Measurements from ENCODE around the gene ATP6V0E1. TPM values are rescaled to one million over a fixed set of nuclear protein-coding genes. Genes with fewer than 3 reads are reported as not detected.
"Not testable (repeated sequence)": the region's sequence is repeated elsewhere in the genome, so short reads cannot be mapped to it uniquely, and the experiment has no call there.

The ATP6V0E1 gene
- total RNA-seq, 1 experiment from 2014 or later, result 332 TPM

DNA sequence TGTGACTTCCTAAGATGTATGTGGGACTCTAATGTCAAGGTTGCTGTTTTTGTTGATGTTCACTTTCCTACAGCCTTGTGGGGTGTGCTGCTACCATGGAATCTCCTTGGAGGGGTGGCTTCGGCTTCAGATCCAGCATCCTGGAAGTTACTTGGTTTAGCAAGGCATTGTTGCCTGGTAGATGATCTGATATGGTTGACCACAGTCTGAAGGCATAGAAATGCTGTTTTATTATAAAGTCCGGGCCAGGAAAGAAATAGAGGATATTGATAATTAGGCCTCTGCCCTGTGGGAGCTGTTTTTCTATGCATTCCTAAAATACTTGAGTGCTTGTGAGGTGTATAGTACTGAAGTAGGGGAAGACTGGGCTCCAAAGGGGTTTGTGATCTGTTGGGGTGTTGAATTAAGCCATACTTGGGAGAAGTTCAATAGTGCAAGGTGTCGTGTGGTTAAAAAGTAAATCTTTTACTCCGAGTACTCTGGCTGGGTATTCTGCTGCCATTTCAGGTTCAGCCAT is 45.3 kb downstream of the ATP6V0E1 start:
- BruUV-seq (replicated peaks), result no TSS peak
- H3K4me1 ChIP-seq (ENCODE audit: control insufficient read depth, insufficient read depth, low read length), result peaks cover 14% of the 10 kb centered on the region; the same call in 1 of the 2 replicates
- H3K9me3 ChIP-seq (ENCODE audit: control insufficient read depth, insufficient read depth, low read depth, low read length), result no peaks in the 10 kb centered on the region
- no peaks in the 10 kb centered on the region for H3K36me3 ChIP-seq (ENCODE audit: control insufficient read depth, insufficient read depth, low read length)
- DNase-seq (ENCODE audit: low read depth, low spot score), result no peak
- POLR2A ChIA-PET, result no interaction called here
- H3K27ac ChIP-seq (ENCODE audit: low read length), result no peak overlapping the region
- no peak for TF ChIP-seq SIN3A (IDR thresholded peaks at IDR 0.05; ENCODE audit: borderline replicate concordance, insufficient read depth, low read depth, low read length)
- TF ChIP-seq POLR2AphosphoS5 (IDR thresholded peaks at IDR 0.05; ENCODE audit: low read depth, low read length), result no peak
- no peak for TF ChIP-seq TCF7L2 (IDR thresholded peaks at IDR 0.05; ENCODE audit: low read depth, low read length)
- TF ChIP-seq, protein P1, sequence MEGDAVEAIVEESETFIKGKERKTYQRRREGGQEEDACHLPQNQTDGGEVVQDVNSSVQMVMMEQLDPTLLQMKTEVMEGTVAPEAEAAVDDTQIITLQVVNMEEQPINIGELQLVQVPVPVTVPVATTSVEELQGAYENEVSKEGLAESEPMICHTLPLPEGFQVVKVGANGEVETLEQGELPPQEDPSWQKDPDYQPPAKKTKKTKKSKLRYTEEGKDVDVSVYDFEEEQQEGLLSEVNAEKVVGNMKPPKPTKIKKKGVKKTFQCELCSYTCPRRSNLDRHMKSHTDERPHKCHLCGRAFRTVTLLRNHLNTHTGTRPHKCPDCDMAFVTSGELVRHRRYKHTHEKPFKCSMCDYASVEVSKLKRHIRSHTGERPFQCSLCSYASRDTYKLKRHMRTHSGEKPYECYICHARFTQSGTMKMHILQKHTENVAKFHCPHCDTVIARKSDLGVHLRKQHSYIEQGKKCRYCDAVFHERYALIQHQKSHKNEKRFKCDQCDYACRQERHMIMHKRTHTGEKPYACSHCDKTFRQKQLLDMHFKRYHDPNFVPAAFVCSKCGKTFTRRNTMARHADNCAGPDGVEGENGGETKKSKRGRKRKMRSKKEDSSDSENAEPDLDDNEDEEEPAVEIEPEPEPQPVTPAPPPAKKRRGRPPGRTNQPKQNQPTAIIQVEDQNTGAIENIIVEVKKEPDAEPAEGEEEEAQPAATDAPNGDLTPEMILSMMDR (IDR thresholded peaks at IDR 0.05), result no peak
- TF ChIP-seq, protein P2, sequence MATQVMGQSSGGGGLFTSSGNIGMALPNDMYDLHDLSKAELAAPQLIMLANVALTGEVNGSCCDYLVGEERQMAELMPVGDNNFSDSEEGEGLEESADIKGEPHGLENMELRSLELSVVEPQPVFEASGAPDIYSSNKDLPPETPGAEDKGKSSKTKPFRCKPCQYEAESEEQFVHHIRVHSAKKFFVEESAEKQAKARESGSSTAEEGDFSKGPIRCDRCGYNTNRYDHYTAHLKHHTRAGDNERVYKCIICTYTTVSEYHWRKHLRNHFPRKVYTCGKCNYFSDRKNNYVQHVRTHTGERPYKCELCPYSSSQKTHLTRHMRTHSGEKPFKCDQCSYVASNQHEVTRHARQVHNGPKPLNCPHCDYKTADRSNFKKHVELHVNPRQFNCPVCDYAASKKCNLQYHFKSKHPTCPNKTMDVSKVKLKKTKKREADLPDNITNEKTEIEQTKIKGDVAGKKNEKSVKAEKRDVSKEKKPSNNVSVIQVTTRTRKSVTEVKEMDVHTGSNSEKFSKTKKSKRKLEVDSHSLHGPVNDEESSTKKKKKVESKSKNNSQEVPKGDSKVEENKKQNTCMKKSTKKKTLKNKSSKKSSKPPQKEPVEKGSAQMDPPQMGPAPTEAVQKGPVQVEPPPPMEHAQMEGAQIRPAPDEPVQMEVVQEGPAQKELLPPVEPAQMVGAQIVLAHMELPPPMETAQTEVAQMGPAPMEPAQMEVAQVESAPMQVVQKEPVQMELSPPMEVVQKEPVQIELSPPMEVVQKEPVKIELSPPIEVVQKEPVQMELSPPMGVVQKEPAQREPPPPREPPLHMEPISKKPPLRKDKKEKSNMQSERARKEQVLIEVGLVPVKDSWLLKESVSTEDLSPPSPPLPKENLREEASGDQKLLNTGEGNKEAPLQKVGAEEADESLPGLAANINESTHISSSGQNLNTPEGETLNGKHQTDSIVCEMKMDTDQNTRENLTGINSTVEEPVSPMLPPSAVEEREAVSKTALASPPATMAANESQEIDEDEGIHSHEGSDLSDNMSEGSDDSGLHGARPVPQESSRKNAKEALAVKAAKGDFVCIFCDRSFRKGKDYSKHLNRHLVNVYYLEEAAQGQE (IDR thresholded peaks at IDR 0.05; ENCODE audit: insufficient read depth in 1 of 2, low read depth in 2 of 2, low read length in 1 of 2), result no peak
- no peak for ATAC-seq
- no peaks in the 10 kb centered on the region for H3K27me3 ChIP-seq (ENCODE audit: control insufficient read depth, insufficient read depth, low read length)
- intact Hi-C loops (cut with micrococcal nuclease; ENCODE audit: unreplicated experiment) (no loop called here), in situ Hi-C loops (cut with HindIII; ENCODE audit: low pct_unique_long_range_greater_than_20kb, low sequenced_read_pairs) (no loop called here)
- no peak overlapping the region for H3K4me3 ChIP-seq (ENCODE audit: low read depth in 2 of 2, low read length in 2 of 2)
- CTCF ChIA-PET, result interaction anchor here (0.7 kb wide), 1 partner anchor 138 kb away, joined by 4 read pairs; no protein-coding TSS in a partner anchor

DNA sequence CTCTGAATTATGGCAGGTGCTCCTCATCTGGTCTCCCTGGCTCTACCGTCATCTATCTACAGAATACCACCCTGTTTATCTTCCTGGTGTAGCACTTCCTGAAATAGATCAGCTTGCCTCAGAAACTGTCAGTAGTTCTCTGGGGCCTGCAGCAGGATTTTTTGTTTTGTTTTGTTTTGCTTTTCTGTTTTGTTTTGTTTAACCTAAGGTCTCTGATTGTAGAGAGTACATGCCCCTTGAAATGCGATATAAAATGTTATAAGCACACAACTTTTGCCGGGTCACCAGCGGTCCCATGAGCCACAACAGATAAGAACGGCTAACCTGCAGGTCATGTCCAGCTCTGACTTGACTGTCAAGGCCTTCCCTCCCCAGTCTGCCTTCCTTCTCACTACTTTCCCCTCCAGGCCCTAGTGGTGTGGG is 45.9 kb downstream of the ATP6V0E1 start:
- H3K27ac ChIP-seq (ENCODE audit: low read length), result no peak overlapping the region
- H3K9me3 ChIP-seq (ENCODE audit: control insufficient read depth, insufficient read depth, low read depth, low read length), result no peaks in the 10 kb centered on the region
- DNase-seq (ENCODE audit: low read depth, low spot score) (no peak), ATAC-seq (0 out of 2 replicates have a peak, but pooled peaks have one; percentile 32)
- intact Hi-C loops (cut with micrococcal nuclease; ENCODE audit: unreplicated experiment) (no loop called here), in situ Hi-C loops (cut with HindIII; ENCODE audit: low pct_unique_long_range_greater_than_20kb, low sequenced_read_pairs) (no loop called here)
- TF ChIP-seq SIN3A (IDR thresholded peaks at IDR 0.05; ENCODE audit: borderline replicate concordance, insufficient read depth, low read depth, low read length) (no peak), TCF7L2 (IDR thresholded peaks at IDR 0.05; ENCODE audit: low read depth, low read length) (no peak), POLR2AphosphoS5 (IDR thresholded peaks at IDR 0.05; ENCODE audit: low read depth, low read length) (no peak)
- TF ChIP-seq, protein P1 (IDR thresholded peaks at IDR 0.05), result no peak
- TF ChIP-seq, protein P2 (IDR thresholded peaks at IDR 0.05; ENCODE audit: insufficient read depth in 1 of 2, low read depth in 2 of 2, low read length in 1 of 2), result no peak
- BruUV-seq (replicated peaks), result no TSS peak
- H3K27me3 ChIP-seq (ENCODE audit: control insufficient read depth, insufficient read depth, low read length), result no peaks in the 10 kb centered on the region
- POLR2A ChIA-PET, result no interaction called here
- H3K4me1 ChIP-seq (ENCODE audit: control insufficient read depth, insufficient read depth, low read length), result peaks cover 14% of the 10 kb centered on the region; the same call in 1 of the 2 replicates
- CTCF ChIA-PET, result interaction anchor here (0.5 to 0.7 kb wide), 4 partner anchors 19 to 1303 kb away, joined by 3 to 8 read pairs (median 6); no protein-coding TSS in a partner anchor
- H3K4me3 ChIP-seq (ENCODE audit: low read depth in 2 of 2, low read length in 2 of 2), result no peak overlapping the region
- H3K36me3 ChIP-seq (ENCODE audit: control insufficient read depth, insufficient read depth, low read length), result no peaks in the 10 kb centered on the region

DNA sequence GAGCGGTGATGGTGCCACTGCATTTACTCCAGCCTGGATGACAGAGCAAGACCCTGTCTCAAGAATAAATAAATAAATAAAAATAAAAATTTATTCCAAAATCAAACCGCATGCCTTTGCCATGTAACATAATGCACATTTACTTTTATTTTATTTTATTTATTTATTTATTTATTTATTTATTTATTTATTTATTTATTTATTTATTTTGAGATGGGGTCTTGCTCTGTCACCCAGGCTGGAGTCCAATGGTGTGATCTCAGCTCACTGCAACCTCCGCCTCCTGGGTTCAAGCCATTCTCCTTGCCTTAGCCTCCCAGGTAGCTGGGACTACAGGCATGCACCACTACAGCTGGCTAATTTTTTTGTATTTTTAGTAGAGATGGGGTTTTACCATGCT is 48.5 kb downstream of the ATP6V0E1 start:
- intact Hi-C loops (cut with micrococcal nuclease; ENCODE audit: unreplicated experiment); H3K9me3 ChIP-seq (ENCODE audit: control insufficient read depth, insufficient read depth, low read depth, low read length); H3K27me3 ChIP-seq (ENCODE audit: control insufficient read depth, insufficient read depth, low read length); DNase-seq (ENCODE audit: low read depth, low spot score); BruUV-seq (replicated peaks); POLR2A ChIA-PET; H3K36me3 ChIP-seq (ENCODE audit: control insufficient read depth, insufficient read depth, low read length); ATAC-seq; H3K27ac ChIP-seq (ENCODE audit: low read length); in situ Hi-C loops (cut with HindIII; ENCODE audit: low pct_unique_long_range_greater_than_20kb, low sequenced_read_pairs); H3K4me3 ChIP-seq (ENCODE audit: low read depth in 2 of 2, low read length in 2 of 2): not testable (repeated sequence)
- H3K4me1 ChIP-seq (ENCODE audit: control insufficient read depth, insufficient read depth, low read length), result peaks cover 14% of the 10 kb centered on the region; the same call in 1 of the 2 replicates
- CTCF ChIA-PET, result interaction anchor here (0.6 kb wide), 1 partner anchor 24 kb away, joined by 5 read pairs; no protein-coding TSS in a partner anchor
